ENCODE data around the gene DVL1.

The DVL1 gene

GRCh38 chr1:1342061-1342562, 7.1 kb downstream of the DVL1 start:
- in situ Hi-C loops (cut with MboI; ENCODE audit: low sequenced_read_pairs), result no loop called here

DNA sequence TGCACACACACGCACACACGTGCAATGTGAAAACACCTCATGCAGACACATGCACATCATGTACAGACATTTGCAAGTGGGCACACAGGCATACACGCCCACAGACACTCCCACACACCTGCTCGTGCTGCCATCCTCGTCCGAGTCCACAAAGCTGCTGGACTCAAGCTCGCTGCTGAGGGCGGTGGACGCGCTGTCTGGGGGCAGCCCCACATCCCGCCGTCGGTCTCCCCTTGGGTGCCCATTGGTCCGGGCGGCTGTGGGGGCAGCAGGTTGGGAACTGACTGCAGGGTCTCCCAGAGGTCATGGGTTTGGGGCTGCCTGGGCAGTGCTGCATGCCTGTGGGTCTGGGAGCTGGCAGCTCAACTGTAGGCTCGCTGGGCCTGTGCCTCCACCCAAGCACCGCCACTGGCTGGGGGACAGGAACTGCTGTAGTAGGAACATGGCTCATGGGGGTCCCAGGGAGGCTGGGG, 7.6 kb downstream of the DVL1 start:
- in situ Hi-C loops (cut with MboI; ENCODE audit: low sequenced_read_pairs), result no loop called here

DNA sequence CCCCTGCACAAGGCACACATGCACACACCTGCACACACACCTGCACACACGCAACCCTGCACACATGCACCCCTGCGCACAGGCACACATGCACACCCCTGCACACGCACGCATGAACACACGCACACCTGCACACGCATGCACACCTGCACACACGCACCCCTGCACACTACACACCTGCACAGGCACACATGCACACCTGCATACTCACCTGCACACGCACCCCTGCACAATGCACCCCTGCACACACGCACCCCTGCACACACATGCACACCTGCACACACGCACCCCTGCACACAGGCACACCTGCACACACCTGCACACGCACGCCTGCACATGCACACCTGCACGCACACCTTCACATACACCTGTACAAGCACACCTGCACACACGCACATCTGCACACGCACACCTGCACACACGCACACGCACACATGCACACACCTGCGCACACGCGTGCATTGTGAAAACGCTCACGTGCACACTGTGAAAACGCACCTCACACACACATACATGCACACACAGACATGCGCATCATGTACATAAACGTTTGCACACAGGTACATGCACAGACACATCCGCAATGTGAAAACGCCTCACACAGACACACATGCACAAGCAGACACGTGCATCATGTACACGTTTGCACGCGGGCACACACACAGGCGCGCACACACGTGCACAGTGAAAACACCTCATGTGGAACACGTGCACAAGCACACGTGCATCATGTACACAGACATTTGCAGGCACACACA, 8.2 kb downstream of the DVL1 start:
- in situ Hi-C loops (cut with MboI; ENCODE audit: low sequenced_read_pairs), result no loop called here

DNA sequence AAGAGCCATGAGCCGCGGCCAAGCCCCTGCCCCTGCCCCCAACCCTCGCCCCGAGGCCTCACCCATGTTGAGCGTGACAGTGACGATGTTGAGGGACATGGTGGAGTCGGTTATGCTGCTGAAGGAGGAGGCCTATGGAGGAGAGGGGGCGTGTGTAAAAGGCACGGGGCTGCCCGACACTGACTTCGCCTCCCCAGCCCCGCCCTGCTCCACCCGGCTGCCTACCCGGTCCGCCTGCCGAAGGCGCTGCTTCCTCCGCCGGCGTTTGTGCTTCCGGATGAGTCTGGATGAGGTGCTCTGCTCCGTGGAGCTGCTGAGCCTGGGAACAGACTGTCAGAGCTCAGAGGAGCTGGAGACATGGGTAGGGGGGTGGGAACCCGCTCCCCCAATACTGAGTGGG, 9.0 kb downstream of the DVL1 start:
- in situ Hi-C loops (cut with MboI; ENCODE audit: low sequenced_read_pairs), result no loop called here

GRCh38 chr1:1338278-1338677, 10.9 kb downstream of the DVL1 start:
- in situ Hi-C loops (cut with MboI; ENCODE audit: low sequenced_read_pairs), result no loop called here

- in situ Hi-C loops (cut with MboI; ENCODE audit: low sequenced_read_pairs), result no loop called here
Observed at GRCh38 chr1:1337793-1338147, 11.4 kb downstream of the DVL1 start.

DNA sequence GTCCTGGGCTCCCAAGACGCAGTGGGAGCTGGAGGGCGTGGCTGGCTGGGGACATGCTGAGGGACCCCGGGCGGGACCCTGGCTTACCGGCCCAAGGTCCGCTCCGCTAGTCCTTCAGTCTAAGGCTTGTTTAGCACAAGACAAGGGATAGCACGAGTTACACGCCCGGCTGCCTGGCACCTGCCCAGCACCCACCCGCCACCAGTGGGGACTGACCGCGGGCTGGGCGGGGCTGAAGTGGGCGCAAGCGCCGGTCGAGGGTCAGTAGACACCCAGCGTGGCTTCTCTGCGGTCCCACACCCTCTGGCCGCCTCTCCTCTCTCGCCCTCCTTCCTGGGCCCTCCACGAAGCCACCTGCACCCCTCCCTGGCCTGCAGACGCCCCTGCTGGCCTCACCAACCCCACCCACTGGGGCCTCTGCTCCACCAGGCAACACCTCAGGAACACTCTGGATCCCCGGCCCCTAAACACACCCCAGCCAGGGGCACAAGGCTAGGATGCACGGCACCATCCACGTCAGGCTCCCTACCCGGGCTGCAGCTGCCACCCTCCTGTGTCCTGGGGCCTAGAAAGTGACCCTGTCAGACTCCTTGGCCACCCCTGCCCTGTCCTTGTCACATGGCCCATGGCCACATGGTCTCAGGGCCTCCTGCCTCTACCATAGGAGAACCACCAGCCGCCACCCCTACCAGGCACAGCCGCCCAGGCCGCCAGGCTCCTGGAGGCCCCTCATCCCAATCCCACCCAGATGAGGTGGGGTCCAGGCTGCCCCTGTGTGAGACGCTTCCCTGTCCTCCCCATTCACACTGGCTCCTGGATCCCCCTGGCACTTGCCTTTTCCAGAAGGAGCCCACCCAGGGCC, 12.1 kb downstream of the DVL1 start:
- in situ Hi-C loops (cut with MboI; ENCODE audit: low sequenced_read_pairs), result no loop called here

- in situ Hi-C loops (cut with MboI; ENCODE audit: low sequenced_read_pairs), result no loop called here
Observed at GRCh38 chr1:1336446-1336845, 12.8 kb downstream of the DVL1 start.

DNA sequence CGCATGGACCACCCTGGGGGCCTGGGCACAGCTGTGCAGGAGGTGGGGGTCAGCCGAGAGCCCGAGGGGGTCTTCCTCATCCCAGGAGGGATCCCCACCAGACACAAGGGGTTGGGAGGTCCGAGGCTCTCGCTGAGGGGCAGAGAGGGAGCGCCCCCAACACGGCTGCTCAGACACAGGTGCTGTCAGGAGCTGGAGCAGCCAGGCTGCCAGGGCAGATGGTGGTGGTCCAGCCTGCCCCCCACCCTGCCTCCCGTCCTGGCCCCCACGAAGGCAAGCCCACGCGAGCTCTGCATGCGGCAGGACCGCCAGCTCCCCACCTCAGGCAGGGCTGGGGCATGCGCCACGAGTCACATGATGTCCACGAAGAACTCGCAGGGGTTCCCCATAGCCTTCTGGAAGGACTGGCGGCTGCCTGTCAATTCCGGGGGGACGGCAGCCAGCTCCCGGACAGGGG, 13.4 kb downstream of the DVL1 start:
- in situ Hi-C loops (cut with MboI; ENCODE audit: low sequenced_read_pairs), result no loop called here

DNA sequence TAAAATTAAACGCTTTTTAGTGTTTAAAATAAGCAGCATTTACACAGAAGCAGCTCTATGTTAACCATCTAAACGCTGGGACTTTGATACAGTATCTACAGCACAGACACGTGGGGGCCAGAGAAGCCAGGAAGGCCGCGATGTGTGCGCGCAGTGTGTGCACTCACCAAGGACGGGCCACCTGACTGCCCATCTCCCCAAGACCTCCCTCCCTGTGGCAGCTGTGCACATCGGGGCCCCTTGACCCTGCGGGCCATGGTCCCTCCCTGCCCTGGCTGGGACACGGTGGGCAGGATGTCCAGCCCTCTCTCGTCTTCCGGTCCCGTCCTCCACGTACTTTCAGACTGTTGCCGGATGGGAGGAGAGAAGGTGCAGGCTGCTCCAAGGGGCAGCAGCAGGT, 13.9 kb downstream of the DVL1 start:
- in situ Hi-C loops (cut with MboI; ENCODE audit: low sequenced_read_pairs), result no loop called here

- in situ Hi-C loops (cut with MboI; ENCODE audit: low sequenced_read_pairs), result no loop called here
Observed at GRCh38 chr1:1334835-1335234, 14.4 kb downstream of the DVL1 start.

GRCh38 chr1:1333551-1334241, 15.5 kb downstream of the DVL1 start:
- in situ Hi-C loops (cut with MboI; ENCODE audit: low sequenced_read_pairs), result no loop called here

DNA sequence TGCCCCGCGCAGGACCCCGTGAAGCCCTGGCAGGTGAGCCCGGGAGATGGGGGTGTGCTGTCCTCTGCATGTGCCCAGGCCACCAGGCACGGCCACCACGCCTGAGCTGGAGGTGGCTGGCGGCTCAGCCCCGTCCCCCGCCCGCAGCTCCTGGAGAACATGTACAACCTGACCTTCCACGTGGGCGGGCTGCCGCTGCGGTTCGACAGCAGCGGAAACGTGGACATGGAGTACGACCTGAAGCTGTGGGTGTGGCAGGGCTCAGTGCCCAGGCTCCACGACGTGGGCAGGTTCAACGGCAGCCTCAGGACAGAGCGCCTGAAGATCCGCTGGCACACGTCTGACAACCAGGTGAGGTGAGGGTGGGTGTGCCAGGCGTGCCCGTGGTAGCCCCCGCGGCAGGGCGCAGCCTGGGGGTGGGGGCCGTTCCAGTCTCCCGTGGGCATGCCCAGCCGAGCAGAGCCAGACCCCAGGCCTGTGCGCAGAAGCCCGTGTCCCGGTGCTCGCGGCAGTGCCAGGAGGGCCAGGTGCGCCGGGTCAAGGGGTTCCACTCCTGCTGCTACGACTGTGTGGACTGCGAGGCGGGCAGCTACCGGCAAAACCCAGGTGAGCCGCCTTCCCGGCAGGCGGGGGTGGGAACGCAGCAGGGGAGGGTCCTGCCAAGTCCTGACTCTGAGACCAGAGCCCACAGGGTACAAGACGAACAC, 16.3 kb downstream of the DVL1 start:
- in situ Hi-C loops (cut with MboI; ENCODE audit: low sequenced_read_pairs), result no loop called here

DNA sequence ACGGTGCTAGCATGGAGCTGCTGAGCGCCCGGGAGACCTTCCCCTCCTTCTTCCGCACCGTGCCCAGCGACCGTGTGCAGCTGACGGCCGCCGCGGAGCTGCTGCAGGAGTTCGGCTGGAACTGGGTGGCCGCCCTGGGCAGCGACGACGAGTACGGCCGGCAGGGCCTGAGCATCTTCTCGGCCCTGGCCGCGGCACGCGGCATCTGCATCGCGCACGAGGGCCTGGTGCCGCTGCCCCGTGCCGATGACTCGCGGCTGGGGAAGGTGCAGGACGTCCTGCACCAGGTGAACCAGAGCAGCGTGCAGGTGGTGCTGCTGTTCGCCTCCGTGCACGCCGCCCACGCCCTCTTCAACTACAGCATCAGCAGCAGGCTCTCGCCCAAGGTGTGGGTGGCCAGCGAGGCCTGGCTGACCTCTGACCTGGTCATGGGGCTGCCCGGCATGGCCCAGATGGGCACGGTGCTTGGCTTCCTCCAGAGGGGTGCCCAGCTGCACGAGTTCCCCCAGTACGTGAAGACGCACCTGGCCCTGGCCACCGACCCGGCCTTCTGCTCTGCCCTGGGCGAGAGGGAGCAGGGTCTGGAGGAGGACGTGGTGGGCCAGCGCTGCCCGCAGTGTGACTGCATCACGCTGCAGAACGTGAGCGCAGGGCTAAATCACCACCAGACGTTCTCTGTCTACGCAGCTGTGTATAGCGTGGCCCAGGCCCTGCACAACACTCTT, 17.0 kb downstream of the DVL1 start:
- in situ Hi-C loops (cut with MboI; ENCODE audit: low sequenced_read_pairs), result no loop called here

DNA sequence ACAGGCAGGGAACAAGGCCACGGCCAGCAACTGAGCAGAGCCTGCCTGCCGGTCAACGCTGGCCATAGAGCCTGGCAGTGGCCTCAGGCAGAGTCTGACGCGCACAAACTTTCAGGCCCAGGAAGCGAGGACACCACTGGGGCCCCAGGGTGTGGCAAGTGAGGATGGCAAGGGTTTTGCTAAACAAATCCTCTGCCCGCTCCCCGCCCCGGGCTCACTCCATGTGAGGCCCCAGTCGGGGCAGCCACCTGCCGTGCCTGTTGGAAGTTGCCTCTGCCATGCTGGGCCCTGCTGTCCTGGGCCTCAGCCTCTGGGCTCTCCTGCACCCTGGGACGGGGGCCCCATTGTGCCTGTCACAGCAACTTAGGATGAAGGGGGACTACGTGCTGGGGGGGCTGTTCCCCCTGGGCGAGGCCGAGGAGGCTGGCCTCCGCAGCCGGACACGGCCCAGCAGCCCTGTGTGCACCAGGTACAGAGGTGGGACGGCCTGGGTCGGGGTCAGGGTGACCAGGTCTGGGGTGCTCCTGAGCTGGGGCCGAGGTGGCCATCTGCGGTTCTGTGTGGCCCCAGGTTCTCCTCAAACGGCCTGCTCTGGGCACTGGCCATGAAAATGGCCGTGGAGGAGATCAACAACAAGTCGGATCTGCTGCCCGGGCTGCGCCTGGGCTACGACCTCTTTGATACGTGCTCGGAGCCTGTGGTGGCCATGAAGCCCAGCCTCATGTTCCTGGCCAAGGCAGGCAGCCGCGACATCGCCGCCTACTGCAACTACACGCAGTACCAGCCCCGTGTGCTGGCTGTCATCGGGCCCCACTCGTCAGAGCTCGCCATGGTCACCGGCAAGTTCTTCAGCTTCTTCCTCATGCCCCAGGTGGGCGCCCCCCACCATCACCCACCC, 17.9 kb downstream of the DVL1 start, which contains the start of gene TAS1R3:
Gene TAS1R3 (plus strand): TSS at position 213 of the 898 bp plus-strand sequence. CDS start 66 bp downstream, at position 279.
- in situ Hi-C loops (cut with MboI; ENCODE audit: low sequenced_read_pairs), result no loop called here

DNA sequence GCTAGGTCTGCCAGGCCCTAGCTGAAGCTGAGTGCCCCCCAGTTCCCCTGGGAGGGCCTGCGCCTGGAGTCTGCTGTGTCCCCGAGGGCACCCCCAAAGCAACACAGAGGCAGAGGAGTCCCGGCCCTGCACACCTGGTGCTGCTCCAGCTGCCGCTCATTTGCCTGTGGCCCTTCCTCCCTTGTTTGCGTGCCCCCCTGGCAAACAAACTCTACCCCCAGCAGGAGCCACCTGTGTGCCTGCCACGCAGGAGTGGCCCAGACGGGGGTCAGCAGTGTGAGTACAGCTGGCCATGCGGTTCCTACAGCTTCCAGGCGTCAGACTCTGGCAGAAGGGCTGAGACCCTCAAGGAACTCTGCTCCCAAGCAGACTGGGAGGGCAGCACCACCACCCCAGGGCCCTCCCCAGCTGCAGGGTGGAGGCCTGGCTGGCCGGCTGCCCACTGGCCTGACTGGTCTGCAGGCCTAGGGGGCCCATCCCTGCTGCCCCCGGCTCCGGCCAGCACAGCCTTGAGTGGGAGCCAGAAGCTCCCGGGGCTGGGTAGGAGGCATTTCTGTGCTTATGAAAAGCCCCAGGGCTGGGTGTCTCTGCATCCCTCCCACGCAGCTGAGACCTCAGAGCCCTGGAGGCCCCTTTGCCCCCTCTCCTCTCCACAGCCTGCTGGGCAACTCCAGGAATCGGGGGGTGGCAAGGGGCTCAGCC, 18.7 kb downstream of the DVL1 start:
- in situ Hi-C loops (cut with MboI; ENCODE audit: low sequenced_read_pairs), result no loop called here

DNA sequence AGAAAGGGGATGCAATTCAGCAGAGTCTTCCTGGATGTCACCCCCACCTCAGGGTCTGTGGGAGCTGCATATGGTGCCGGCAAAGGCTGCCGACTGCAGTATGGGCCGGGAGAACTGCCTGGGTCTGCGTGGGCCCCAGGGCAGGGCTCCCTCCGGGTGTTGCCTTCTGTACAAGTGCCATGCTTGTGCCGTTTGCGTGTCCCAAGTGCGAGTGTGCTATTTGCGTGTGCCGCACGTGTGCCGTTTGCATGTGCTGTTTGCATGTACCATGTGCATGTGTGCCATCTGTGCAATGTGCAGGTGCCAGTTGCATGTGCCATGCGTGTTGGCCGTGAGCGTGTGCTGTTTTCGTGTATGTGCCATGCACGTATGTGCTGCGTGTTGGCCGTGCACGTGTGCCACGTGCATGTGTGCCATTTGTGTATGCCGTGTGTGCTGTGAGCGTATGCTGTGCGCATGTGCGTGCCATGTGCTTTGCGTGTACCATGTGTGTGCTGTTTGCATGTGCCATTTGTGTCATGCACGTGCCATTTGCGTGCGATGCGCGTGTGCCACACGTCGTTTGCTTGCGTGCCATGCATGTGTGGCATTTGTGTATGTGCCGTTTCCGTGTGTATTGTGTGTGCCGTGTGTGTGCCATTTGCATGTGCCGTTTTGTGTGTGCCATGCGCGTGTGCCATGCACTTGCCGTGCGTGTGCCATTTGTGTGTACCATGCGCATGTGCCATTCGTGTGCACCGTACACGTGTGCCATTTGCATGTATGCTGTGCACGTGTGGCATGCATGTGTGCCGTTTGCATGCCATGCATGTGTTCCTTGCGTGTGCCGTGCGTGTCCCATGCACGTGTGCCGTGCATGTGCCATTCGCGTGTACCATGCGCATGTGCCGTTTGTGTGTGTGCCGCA, 19.7 kb downstream of the DVL1 start:
- in situ Hi-C loops (cut with MboI; ENCODE audit: low sequenced_read_pairs), result no loop called here
